HepG2 (cell line): ENCODE data around the gene NIP7. TPM values are rescaled to one million over a fixed set of nuclear protein-coding genes. Genes with fewer than 3 reads are reported as not detected.

Experiments used
- BATF2 ChIP-seq: sonication (generic); formaldehyde crosslinking; IDR thresholded peaks from 2 replicates; pipeline ENCODE4 v1.8.0; 2022; ENCODE audit warnings: mild to moderate bottlenecking, missing genetic modification reagents, moderate library complexity
- GATAD2A ChIP-seq: IDR thresholded peaks from 2 replicates; pipeline ENCODE4 v1.6.1; 2016
- HOXA3 ChIP-seq: sonication (generic); formaldehyde crosslinking; IDR thresholded peaks from 2 replicates; pipeline ENCODE4 v1.5.0; 2020; ENCODE audit warnings: missing genetic modification reagents
- HOXA7 ChIP-seq: sonication (generic); formaldehyde crosslinking; IDR thresholded peaks from 2 replicates; pipeline ENCODE4 v1.8.1; 2022; ENCODE audit warnings: mild to moderate bottlenecking, missing genetic modification reagents, moderate library complexity
- HOXA9 ChIP-seq: sonication (generic); formaldehyde crosslinking; IDR thresholded peaks from 2 replicates; pipeline ENCODE4 v1.8.1; 2022; ENCODE audit warnings: missing genetic modification reagents, mild to moderate bottlenecking, moderate library complexity, borderline replicate concordance
- IKZF4 ChIP-seq: sonication (generic); formaldehyde crosslinking; IDR thresholded peaks from 2 replicates; pipeline ENCODE4 v1.5.1; 2020; ENCODE audit warnings: borderline replicate concordance, mild to moderate bottlenecking, low read depth, missing genetic modification reagents; ENCODE audit errors: not compliant biosample characterization
- MAX ChIP-seq: IDR thresholded peaks from 2 replicates; pipeline ENCODE4 v1.6.1; 2012; ENCODE audit warnings: inconsistent platforms
- MTA3 ChIP-seq: sonication (generic); formaldehyde crosslinking; IDR thresholded peaks from 2 replicates; pipeline ENCODE4 v1.4.0; 2020; ENCODE audit warnings: missing genetic modification reagents
- PBX2 ChIP-seq: IDR thresholded peaks from 2 replicates; pipeline ENCODE4 v1.6.1; 2016; ENCODE audit warnings: control low read depth
- PRMT3 ChIP-seq: sonication (generic); formaldehyde crosslinking; IDR thresholded peaks from 2 replicates; pipeline ENCODE4 v1.8.1; 2022; ENCODE audit warnings: low read depth, mild to moderate bottlenecking, moderate library complexity, missing genetic modification reagents, borderline replicate concordance
- PRPF4 ChIP-seq: fragments of 200-400 bp; formaldehyde crosslinking; IDR thresholded peaks from 2 replicates; pipeline ENCODE4 v1.6.1; 2016; ENCODE audit warnings: low read length, low read depth; ENCODE audit not compliant: poor library complexity, severe bottlenecking
- RAD51 ChIP-seq: fragments of 450-650 bp; IDR thresholded peaks from 2 replicates; pipeline ENCODE4 v1.6.1; 2016; ENCODE audit warnings: borderline replicate concordance
- SNRNP70 ChIP-seq: fragments of 200-400 bp; formaldehyde crosslinking; IDR thresholded peaks from 2 replicates; pipeline ENCODE4 v1.6.1; 2017; ENCODE audit warnings: mild to moderate bottlenecking, low read depth, low read length, moderate library complexity
- TCF7L2 ChIP-seq: IDR thresholded peaks from 2 replicates; pipeline ENCODE4 v1.6.1; 2011; ENCODE audit warnings: mild to moderate bottlenecking, low read depth, low read length, moderate library complexity
- TEF ChIP-seq: sonication (generic); formaldehyde crosslinking; IDR thresholded peaks from 2 replicates; pipeline ENCODE4 v1.5.0; 2020; ENCODE audit warnings: missing genetic modification reagents
- TFDP1 ChIP-seq: IDR thresholded peaks from 2 replicates; pipeline ENCODE4 v1.6.1; 2016; ENCODE audit warnings: missing compliant biosample characterization, missing genetic modification reagents, borderline replicate concordance
- YY1 ChIP-seq: IDR thresholded peaks from 2 replicates; pipeline ENCODE4 v1.6.1; 2011; ENCODE audit warnings: low read length, low read depth, moderate library complexity, mild to moderate bottlenecking; ENCODE audit not compliant: insufficient read depth, insufficient replicate concordance
- ZBTB7A ChIP-seq: sonication (generic); formaldehyde crosslinking; IDR thresholded peaks from 2 replicates; pipeline ENCODE4 v1.8.0; 2022; ENCODE audit warnings: mild to moderate bottlenecking, missing genetic modification reagents
- ZFY ChIP-seq: sonication (generic); formaldehyde crosslinking; IDR thresholded peaks from 2 replicates; pipeline ENCODE4 v1.4.0; 2020; ENCODE audit warnings: missing genetic modification reagents
- ZMYM3 ChIP-seq: sonication (generic); formaldehyde crosslinking; IDR thresholded peaks from 2 replicates; pipeline ENCODE4 v1.5.1; 2020; ENCODE audit warnings: mild to moderate bottlenecking, missing genetic modification reagents
- ZNF20 ChIP-seq: sonication (generic); formaldehyde crosslinking; IDR thresholded peaks from 2 replicates; pipeline ENCODE4 v1.4.0; 2020; ENCODE audit warnings: mild to moderate bottlenecking, moderate library complexity, missing genetic modification reagents
- ZNF335 ChIP-seq: sonication (generic); formaldehyde crosslinking; IDR thresholded peaks from 2 replicates; pipeline ENCODE4 v1.4.0; 2020; ENCODE audit warnings: missing genetic modification reagents
- ZNF430 ChIP-seq: sonication (generic); formaldehyde crosslinking; IDR thresholded peaks from 2 replicates; pipeline ENCODE4 v1.9.0; 2021; ENCODE audit warnings: mild to moderate bottlenecking, missing genetic modification reagents
- ZNF501 ChIP-seq: sonication (generic); formaldehyde crosslinking; IDR thresholded peaks from 2 replicates; pipeline ENCODE4 v1.5.1; 2020; ENCODE audit warnings: mild to moderate bottlenecking, moderate library complexity, missing genetic modification reagents
- ZNF577 ChIP-seq: sonication (generic); formaldehyde crosslinking; IDR thresholded peaks from 2 replicates; pipeline ENCODE4 v1.4.0; 2020; ENCODE audit warnings: mild to moderate bottlenecking, low read depth, missing genetic modification reagents, borderline replicate concordance
- ZNF672 ChIP-seq: sonication (generic); formaldehyde crosslinking; IDR thresholded peaks from 2 replicates; pipeline ENCODE4 v1.8.1; 2022; ENCODE audit warnings: missing genetic modification reagents
- ZNF775 ChIP-seq: sonication (generic); formaldehyde crosslinking; IDR thresholded peaks from 2 replicates; pipeline ENCODE4 v1.4.0; 2020; ENCODE audit warnings: missing genetic modification reagents, mild to moderate bottlenecking, moderate library complexity, borderline replicate concordance
- polyA plus RNA-seq, 8 experiments: library from polyadenylated mRNA; depleted of rRNA in 3 of 8; stranded (reverse) in 7 of 8; unstranded in 1 of 8; fragments of >200 nt; fragmentation: Illumina TruSeq in 4 of 8; extraction: Trizol in 4 of 8; gene quantifications; 2 replicates each; pipeline versions ENCODE4 v1.2.1 to v1.2.3, GENCODE V29; 2011 to 2016; ENCODE audit warnings: low read depth in 4 of 8, missing spikeins in 1 of 8, mixed read lengths in 1 of 8; ENCODE audit not compliant: insufficient read depth in 1 of 8
- total RNA-seq, 5 experiments: library from RNA; depleted of rRNA; stranded (reverse); fragments of >200 nt; fragmentation: Illumina TruSeq; extraction: Trizol; gene quantifications; 2 replicates each; pipeline ENCODE4 v1.2.3, GENCODE V29; 2016; ENCODE audit warnings: low read depth in 1 of 5

Gene NIP7
- total and polyA plus RNA-seq, 2 of the 13 experiments (the other 11 are each of a cell fraction or from before 2014, with no cell fraction given) = 15.3 to 114 TPM

GRCh38 chr16:69339289-69340094 is at the start of gene NIP7, which contains the start of gene COG8 (continued):
- peak; percentile 84 for TF ChIP-seq TEF (CRISPR knock-in tag)
- peak; percentile 80; the same call in 1 of the 2 replicates for TF ChIP-seq HOXA7 (CRISPR knock-in tag)
- TF ChIP-seq PRMT3 (CRISPR knock-in tag) = no peak; the same call in 1 of the 2 replicates
- TF ChIP-seq HOXA9 = peak; percentile 32; the same call in 1 of the 2 replicates
- peak; percentile 66; the same call in 1 of the 2 replicates for TF ChIP-seq BATF2
- TF ChIP-seq HOXA3 (CRISPR knock-in tag) = peak; percentile 97
- TF ChIP-seq ZNF20 (CRISPR knock-in tag) = peak; percentile 25; the same call in 1 of the 2 replicates
- TF ChIP-seq PRPF4 = no peak
- peak; percentile 45; the same call in 1 of the 2 replicates for TF ChIP-seq PBX2
- peak; percentile 82 for TF ChIP-seq IKZF4 (CRISPR knock-in tag)
- no peak for TF ChIP-seq ZBTB7A (CRISPR knock-in tag)
- TF ChIP-seq ZFY (CRISPR knock-in tag) = peak; percentile 94
- TF ChIP-seq ZMYM3 (CRISPR knock-in tag) = no peak
- TF ChIP-seq ZNF577 (CRISPR knock-in tag) = no peak
- peak; percentile 97 for TF ChIP-seq YY1
- TF ChIP-seq MTA3 (CRISPR knock-in tag) = no peak
- TF ChIP-seq ZNF501 (CRISPR knock-in tag) = peak; percentile 94
- peak; percentile 90 for TF ChIP-seq ZNF335
- TF ChIP-seq ZNF775 (CRISPR knock-in tag) = peak; percentile 93; the same call in 1 of the 2 replicates
- TF ChIP-seq GATAD2A (CRISPR knock-in tag) = peak; percentile 88
- TF ChIP-seq ZNF430 (CRISPR knock-in tag) = peak; percentile 98
- TF ChIP-seq RAD51 = no peak
- TF ChIP-seq TFDP1 (CRISPR knock-in tag) = peak; percentile 76; the same call in 1 of the 2 replicates
- TF ChIP-seq MAX = peak; percentile 95
- TF ChIP-seq SNRNP70 = no peak
- TF ChIP-seq TCF7L2 = no peak
- TF ChIP-seq ZNF672 (CRISPR knock-in tag) = 0 out of 2 replicates have a peak, but pooled peaks have one; percentile 31
